IMR-90 (cell line): ENCODE data around the gene MPPED1.

ENCODE experiments used
- CEBPB ChIP-seq: IDR thresholded peaks from 2 replicates; pipeline ENCODE4 v1.6.1; 2012; ENCODE audit warnings: low read depth, low read length, improper control_type of control experiment
- CHD1 ChIP-seq: IDR thresholded peaks from 2 replicates; pipeline ENCODE4 v1.6.1; 2012; ENCODE audit warnings: low read depth, low read length, improper control_type of control experiment
- CTCF ChIP-seq: conservative IDR thresholded peaks from 2 replicates; pipeline ENCODE4 v1.5.1; 2012; ENCODE audit warnings: mild to moderate bottlenecking, low read depth, low read length, improper control_type of control experiment
- MXI1 ChIP-seq: IDR thresholded peaks from 2 replicates; pipeline ENCODE4 v1.6.1; 2012; ENCODE audit warnings: low read depth, mild to moderate bottlenecking, low read length, moderate library complexity, borderline replicate concordance
- POLR2A ChIP-seq: IDR thresholded peaks from 2 replicates; pipeline ENCODE4 v1.6.1; 2012; ENCODE audit warnings: mild to moderate bottlenecking, low read depth, low read length

DNA sequence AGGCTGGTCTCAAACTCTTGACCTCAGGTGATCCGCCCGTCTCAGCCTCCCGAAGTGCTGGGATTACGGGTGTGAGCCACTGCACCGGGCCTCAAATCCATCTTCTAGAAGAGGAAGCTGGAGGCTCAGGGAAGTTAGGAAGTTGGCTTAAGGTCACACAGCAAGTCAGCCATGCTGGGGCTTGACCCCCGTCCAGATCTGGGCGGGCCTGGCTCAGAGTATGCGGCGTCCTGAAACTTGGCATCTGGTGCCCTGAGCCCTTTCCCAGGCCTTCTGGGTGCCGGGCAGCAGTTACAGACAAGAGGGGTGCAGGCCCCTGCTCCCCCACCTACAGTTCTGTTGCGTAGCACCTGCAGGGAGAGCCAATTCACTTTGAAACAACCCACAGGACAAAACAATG lies 11.2 kb downstream of the MPPED1 start:
- no peak for TF ChIP-seq CTCF
- TF ChIP-seq POLR2A: no peak
- TF ChIP-seq CHD1: no peak
- TF ChIP-seq CEBPB: no peak
- no peak for TF ChIP-seq MXI1
